Immature natural killer cell (primary cell): ENCODE measurements around the gene NEDD4L. TPM values are rescaled to one million over a fixed set of nuclear protein-coding genes. Genes with fewer than 3 reads are reported as not detected.

Experiments
- DNase-seq, 3 donors: peaks; one replicate each; pipeline ENCODE4 v3.0.0; 2022; ENCODE audit warnings: mixed read lengths in 1 of 3
- H3K27ac Mint-ChIP-seq, 6 donors: one replicate each; pipeline ENCODE4 v1.8.0; 2020; ENCODE audit warnings: mixed read lengths in 6 of 6, mild to moderate bottlenecking in 5 of 6, inconsistent platforms in 4 of 6, moderate library complexity in 3 of 6
- H3K27me3 Mint-ChIP-seq, 3 donors: one replicate each; pipeline ENCODE4 v1.8.0; 2020 to 2021; ENCODE audit warnings: low read depth in 3 of 3, mild to moderate bottlenecking in 3 of 3, mixed read lengths in 3 of 3, moderate library complexity in 3 of 3, inconsistent platforms in 1 of 3
- H3K36me3 Mint-ChIP-seq, 3 donors: one replicate each; pipeline ENCODE4 v1.8.0; 2020; ENCODE audit warnings: mixed read lengths in 3 of 3, inconsistent platforms in 2 of 3, mild to moderate bottlenecking in 2 of 3
- H3K4me1 Mint-ChIP-seq, 2 donors: one replicate each; pipeline ENCODE4 v1.8.0; 2020; ENCODE audit warnings: inconsistent platforms in 2 of 2, mild to moderate bottlenecking in 2 of 2, mixed read lengths in 2 of 2, moderate library complexity in 1 of 2
- H3K4me3 Mint-ChIP-seq, 5 donors: one replicate each; pipeline ENCODE4 v1.8.0; 2020; ENCODE audit warnings: mild to moderate bottlenecking in 5 of 5, mixed read lengths in 5 of 5, inconsistent platforms in 3 of 5, moderate library complexity in 3 of 5
- H3K9me3 Mint-ChIP-seq, 6 donors: one replicate each; pipeline ENCODE4 v1.8.0; 2020; ENCODE audit warnings: mild to moderate bottlenecking in 6 of 6, mixed read lengths in 6 of 6, inconsistent platforms in 4 of 6, moderate library complexity in 3 of 6
- polyA plus RNA-seq, 3 donors: library from polyadenylated mRNA; unstranded; fragments of 300-500 nt; fragmentation: Illumina TruSeq; gene quantifications; one replicate each; pipeline ENCODE4 v1.2.3, GENCODE V29; 2021

The NEDD4L gene
- polyA plus RNA-seq, 3 donors from 2014 or later: 0.62 to 2.2 (median 2.0) TPM

DNA sequence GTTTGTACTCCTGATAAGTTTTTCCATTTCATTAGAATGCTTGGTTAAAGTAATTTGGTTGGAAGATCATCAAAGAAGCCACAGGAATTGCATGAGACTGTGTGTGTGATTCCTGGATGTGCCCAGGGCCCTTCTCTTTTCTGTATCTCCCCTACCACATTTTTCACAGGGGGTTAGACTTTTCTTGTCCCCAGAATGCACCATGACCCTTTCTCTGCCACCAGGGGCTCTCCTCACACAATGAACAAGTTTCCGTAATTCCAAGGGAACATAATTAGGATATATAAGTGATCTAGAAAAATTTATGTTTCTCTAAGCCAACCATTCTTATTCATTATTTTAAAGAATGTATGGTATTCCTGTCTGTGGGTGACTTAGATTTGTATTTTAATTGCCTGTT lies 291.8 kb downstream of the NEDD4L start:
- Mint-ChIP-seq H3K4me3 (no peak overlapping the region), H3K27me3 (peaks cover 0 to 2% (median 0%) of the 10 kb centered on the region in 3 donors), H3K36me3 (peaks cover 0 to 3% (median 0%) of the 10 kb centered on the region in 3 donors), H3K27ac (no peak overlapping the region), H3K9me3 (no peaks in the 10 kb centered on the region), H3K4me1 (no peaks in the 10 kb centered on the region)
- no peak for DNase-seq

DNA sequence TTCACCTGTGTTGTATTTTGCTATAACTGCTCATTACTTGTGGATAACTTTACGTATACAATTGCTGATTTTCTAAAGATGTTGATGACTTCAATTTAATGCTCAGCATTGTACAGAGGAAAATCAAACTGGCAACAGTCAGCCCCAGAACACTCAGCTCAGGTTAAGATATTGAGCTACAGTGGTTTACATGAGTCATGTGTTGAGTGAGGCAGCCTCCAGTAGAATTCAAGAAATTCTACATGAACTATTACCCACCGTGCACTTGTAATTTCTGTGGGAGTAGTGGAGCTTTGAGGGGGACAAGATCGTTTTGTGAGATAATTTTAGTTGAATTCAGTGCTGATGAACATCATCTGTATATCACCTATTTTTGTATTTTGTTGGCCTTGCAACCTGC lies 292.6 kb downstream of the NEDD4L start:
- H3K4me3 Mint-ChIP-seq: no peak overlapping the region
- H3K9me3 Mint-ChIP-seq: no peaks in the 10 kb centered on the region
- H3K4me1 Mint-ChIP-seq: no peaks in the 10 kb centered on the region
- DNase-seq: no peak
- H3K36me3 Mint-ChIP-seq: peaks cover 0 to 4% (median 0%) of the 10 kb centered on the region in 3 donors
- H3K27ac Mint-ChIP-seq: no peak overlapping the region
- peaks cover 0 to 2% (median 0%) of the 10 kb centered on the region in 3 donors for H3K27me3 Mint-ChIP-seq

DNA sequence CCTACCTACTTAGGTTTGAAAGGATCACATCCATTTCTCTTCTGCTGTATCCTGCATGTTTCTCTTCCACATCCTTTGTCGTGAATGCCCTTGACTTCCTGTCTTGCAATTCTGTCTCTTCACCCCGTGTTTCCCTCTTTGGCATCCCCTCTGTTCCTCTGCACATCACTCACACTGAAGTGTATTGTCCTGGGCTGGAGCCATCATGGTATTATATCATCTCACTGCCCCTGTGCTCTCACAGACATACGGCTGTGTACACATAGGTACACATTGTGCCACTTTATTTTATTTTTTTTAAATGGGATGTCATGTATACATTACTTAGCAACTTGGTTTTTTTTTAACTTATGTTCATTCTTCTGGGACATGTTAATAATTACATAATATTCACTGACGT lies 293.3 kb downstream of the NEDD4L start:
- DNase-seq: no peak
- Mint-ChIP-seq H3K36me3 (peaks cover 0 to 8% (median 0%) of the 10 kb centered on the region in 3 donors), H3K4me3 (no peak overlapping the region), H3K27me3 (no peaks in the 10 kb centered on the region), H3K27ac (no peak overlapping the region), H3K9me3 (no peaks in the 10 kb centered on the region), H3K4me1 (no peaks in the 10 kb centered on the region)

DNA sequence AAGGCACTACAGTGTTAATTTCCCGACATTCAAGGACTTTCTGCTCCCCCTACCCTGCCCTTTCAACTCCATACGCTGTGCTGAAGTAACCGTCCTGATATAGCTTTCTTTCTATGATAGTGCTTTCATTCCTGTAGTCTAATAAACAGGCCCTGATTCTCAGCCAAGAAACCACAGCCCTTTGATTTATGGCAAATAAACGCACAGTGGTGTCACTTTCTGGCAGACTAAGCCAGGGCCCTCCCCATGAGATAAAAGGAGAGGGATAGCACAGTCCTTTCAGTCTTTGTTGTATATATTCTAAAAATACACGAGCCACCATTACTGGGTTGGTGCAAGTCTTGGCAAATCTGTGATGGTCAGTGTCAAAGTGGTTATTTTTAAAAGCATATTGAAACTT lies 293.7 kb downstream of the NEDD4L start:
- Mint-ChIP-seq H3K36me3 (peaks cover 0 to 8% (median 0%) of the 10 kb centered on the region in 3 donors), H3K27me3 (no peaks in the 10 kb centered on the region), H3K4me3 (no peak overlapping the region), H3K9me3 (no peaks in the 10 kb centered on the region), H3K4me1 (no peaks in the 10 kb centered on the region), H3K27ac (no peak overlapping the region)
- no peak for DNase-seq

DNA sequence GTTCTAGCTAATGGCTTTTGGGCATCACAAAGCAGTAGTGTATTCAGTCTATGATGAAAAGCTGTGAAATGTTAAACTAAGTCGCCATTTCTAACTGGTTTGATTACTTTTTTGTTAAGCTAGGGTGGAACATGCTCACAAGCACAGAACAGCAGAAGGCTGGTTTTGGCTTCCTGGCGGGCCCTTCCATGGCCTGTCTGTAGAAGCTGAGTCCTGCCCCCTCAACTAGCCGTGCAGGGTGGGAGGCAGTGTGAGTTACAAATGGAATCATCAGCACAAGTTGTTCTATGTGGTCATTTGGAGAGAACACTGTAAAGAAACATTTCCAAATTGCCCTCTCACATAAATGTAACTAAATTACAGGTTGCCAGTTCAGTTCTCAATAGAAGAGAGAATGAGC lies 294.1 kb downstream of the NEDD4L start:
- no peaks in the 10 kb centered on the region for H3K27me3 Mint-ChIP-seq

DNA sequence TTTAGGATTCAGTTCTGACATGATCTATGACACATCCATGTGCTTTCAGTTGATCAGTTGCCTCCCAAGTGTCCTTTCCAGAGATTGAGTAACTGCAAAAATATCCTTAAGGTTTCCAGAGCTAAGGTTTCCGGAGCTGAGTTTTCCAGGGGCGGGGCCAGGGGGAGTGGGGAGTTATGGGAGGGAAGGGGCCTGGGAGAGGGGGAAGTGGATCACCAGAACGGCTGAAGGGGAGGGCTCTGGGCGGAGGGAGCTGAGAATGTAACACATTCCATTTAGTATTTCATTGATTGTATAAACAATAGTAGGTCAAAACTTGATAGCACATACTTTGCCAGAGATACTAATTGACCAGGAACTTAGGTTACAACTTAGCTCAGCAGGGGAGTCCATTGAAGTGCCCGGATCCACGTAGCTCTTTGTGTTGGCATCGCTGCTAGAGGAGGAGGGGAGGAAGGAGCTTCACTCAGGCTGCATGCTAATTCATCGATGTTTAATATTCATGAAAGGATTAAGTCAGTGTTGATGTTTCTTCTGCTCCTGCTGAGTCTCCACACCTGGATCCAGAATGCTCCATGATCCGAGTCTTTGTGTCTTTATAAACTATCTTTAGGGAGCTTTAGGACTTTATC lies 295.1 kb downstream of the NEDD4L start:
- Mint-ChIP-seq H3K36me3 (peaks cover 0 to 4% (median 0%) of the 10 kb centered on the region in 3 donors), H3K9me3 (no peaks in the 10 kb centered on the region), H3K4me1 (no peaks in the 10 kb centered on the region), H3K27ac (no peak overlapping the region), H3K27me3 (no peaks in the 10 kb centered on the region), H3K4me3 (no peak overlapping the region)
- DNase-seq: no peak

More for the DNA sequence above, 294.1 kb downstream of the NEDD4L start:
- no peaks in the 10 kb centered on the region for H3K4me1 Mint-ChIP-seq
- H3K4me3 Mint-ChIP-seq: no peak overlapping the region
- DNase-seq: no peak
- H3K36me3 Mint-ChIP-seq: peaks cover 0 to 8% (median 0%) of the 10 kb centered on the region in 3 donors
- H3K9me3 Mint-ChIP-seq: no peaks in the 10 kb centered on the region
- no peak overlapping the region for H3K27ac Mint-ChIP-seq

DNA sequence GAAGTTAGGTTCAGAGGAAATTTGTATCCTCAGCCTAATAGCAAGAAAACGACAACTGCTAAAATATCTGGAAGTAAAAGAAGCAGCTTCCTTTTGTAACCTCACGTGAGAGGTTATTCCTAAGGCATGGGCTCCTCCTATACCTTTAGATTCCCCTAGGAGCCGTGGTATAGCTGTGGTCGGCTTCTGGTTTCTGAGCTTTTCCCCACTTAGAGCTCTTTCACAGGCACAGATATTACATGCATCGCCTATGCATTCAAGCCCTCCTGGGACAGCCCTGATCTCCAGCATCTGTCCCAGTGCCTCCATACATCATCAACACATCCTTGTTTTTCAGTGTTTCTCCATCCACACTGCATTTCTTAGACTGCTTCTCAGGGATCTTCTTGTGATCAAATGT lies 295.9 kb downstream of the NEDD4L start:
- no peaks in the 10 kb centered on the region for H3K27me3 Mint-ChIP-seq
- H3K4me3 Mint-ChIP-seq: no peak overlapping the region
- peaks cover 0 to 4% (median 0%) of the 10 kb centered on the region in 3 donors for H3K36me3 Mint-ChIP-seq
- H3K4me1 Mint-ChIP-seq: no peaks in the 10 kb centered on the region
- DNase-seq: no peak
- no peaks in the 10 kb centered on the region for H3K9me3 Mint-ChIP-seq
- no peak overlapping the region for H3K27ac Mint-ChIP-seq

DNA sequence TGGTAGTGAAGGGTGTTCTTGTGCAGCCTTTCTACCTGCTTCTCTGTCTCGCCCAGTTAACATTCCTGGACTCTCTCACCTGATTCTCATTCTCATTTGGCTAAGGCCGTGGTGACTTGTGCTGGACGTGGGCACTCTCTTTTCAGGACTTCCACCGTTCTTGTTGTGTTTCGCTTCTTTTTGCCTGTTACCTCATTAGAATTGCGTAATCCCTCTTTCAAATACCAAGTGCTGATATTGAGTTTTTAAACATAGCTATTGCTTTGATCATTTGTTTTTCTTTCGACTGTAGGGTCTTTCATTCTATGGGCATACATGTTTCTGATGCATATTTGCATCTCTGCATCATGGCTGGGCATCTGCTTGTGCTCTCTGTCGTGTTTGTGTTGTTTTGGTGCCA lies 297.9 kb downstream of the NEDD4L start:
- Mint-ChIP-seq H3K27ac (peak overlapping the region in 1 of 6 donors; percentile 4), H3K4me1 (no peaks in the 10 kb centered on the region), H3K36me3 (peaks cover 0 to 4% (median 0%) of the 10 kb centered on the region in 3 donors), H3K27me3 (no peaks in the 10 kb centered on the region), H3K9me3 (no peaks in the 10 kb centered on the region), H3K4me3 (no peak overlapping the region)
- no peak for DNase-seq

DNA sequence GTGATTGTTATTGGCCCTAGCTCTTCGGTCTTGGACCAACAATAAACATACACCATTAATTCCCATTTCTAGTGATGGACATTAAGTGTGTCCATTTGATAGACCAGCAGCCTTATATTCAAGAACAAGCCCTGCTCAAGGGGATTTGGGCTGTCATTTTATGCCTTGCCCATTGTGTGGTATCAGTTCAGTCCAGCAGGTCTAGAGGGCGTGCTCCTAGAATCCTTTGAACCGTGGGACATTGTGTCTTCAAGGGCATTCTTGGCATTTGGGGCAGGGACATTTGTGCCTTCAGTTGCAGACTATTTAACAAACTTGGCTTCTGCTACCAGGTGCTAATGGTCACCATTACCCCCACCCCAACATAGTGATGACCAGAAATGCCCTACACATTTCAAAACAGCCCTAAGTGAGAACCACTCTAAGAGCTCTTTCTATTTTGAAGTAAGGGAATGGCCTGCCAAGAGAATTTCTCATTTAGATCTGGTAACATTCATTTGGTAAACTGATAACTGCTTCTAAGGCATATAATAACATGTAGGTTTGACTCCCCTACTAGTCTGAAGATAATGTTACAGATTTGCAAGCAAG lies 300.1 kb downstream of the NEDD4L start:
- Mint-ChIP-seq H3K27ac (no peak overlapping the region), H3K4me3 (no peak overlapping the region), H3K4me1 (no peaks in the 10 kb centered on the region), H3K27me3 (peaks cover 0 to 2% (median 0%) of the 10 kb centered on the region in 3 donors), H3K9me3 (no peaks in the 10 kb centered on the region), H3K36me3 (peaks cover 0 to 4% (median 0%) of the 10 kb centered on the region in 3 donors)
- no peak for DNase-seq

DNA sequence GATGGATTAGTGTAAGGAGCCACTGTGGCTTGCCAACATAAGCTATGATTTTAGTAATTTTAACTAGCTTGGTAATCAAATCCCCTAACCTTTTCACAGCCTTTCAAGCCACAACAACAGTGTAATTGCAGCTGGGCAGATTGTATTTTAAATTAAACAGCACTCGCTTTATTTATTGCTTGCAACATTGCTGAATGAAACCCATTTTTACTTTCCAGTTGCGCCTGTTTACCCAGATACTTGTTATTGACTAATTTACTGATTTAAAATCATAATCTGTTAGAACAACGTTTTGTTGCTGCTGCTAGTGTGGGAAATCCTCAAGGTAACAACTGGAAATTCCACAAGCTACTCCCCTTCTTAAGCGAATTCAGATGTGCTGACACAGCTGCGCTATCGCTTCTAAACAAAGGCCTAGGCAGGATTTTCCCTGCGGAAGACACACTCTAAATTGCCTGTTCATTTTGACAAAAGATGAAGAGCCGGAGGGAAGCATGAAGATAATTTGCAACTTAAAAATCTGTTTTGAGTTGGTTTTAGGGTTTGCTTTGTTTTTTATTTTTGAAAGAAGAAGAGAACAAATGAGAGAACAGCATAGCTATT lies 300.9 kb downstream of the NEDD4L start:
- H3K27me3 Mint-ChIP-seq: peaks cover 0 to 2% (median 0%) of the 10 kb centered on the region in 3 donors
- no peaks in the 10 kb centered on the region for H3K4me1 Mint-ChIP-seq
- H3K36me3 Mint-ChIP-seq: peaks cover 0 to 4% (median 0%) of the 10 kb centered on the region in 3 donors
- no peak overlapping the region for H3K4me3 Mint-ChIP-seq
- no peak for DNase-seq
- H3K9me3 Mint-ChIP-seq: no peaks in the 10 kb centered on the region
- no peak overlapping the region for H3K27ac Mint-ChIP-seq

DNA sequence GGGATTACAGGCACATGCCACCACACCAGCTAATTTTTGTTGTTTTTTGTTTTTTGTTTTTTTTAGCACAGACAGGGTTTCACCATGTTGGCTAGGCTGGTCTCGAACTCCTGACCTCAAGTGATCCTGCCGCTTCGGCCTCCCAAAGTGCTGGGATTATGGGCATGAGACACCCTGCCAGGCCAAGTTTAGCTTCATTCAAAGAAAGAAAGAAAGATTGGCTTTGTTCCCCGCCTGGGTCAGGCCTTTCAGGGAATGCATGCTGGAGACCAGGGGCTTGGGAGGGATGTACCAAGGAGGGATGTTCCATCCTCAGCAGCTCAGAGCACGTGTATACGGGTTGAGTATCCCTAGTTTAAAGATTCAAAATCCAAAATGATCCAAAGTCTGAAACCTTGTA lies 301.8 kb downstream of the NEDD4L start:
- Mint-ChIP-seq H3K27me3 (peaks cover 0 to 2% (median 0%) of the 10 kb centered on the region in 3 donors), H3K27ac (no peak overlapping the region), H3K4me1 (no peaks in the 10 kb centered on the region), H3K36me3 (peaks cover 0 to 4% (median 0%) of the 10 kb centered on the region in 3 donors), H3K4me3 (no peak overlapping the region), H3K9me3 (no peaks in the 10 kb centered on the region)
- DNase-seq: no peak

DNA sequence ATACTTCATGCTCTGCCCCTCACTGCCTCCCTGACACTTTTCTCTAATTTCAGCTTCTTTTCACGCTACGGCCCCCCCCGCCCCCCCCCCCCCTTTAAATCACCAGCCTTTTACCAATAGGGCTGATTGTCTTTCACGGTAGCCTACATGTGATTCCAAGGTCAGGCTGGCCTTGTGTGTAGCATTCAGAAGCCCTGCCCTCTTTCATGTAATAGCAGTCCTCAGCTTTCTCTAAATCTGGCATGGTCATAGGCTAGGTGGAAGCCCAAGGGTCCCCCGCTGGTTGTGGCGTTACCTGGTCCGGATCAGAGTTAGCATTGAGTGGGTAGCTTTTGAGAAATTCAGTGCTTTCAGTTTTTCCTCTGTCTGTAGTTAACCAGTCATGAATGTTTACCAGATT lies 303.1 kb downstream of the NEDD4L start:
- Mint-ChIP-seq H3K4me1 (no peaks in the 10 kb centered on the region), H3K27ac (no peak overlapping the region), H3K9me3 (no peaks in the 10 kb centered on the region), H3K36me3 (no peaks in the 10 kb centered on the region), H3K4me3 (no peak overlapping the region), H3K27me3 (peaks cover 0 to 5% (median 0%) of the 10 kb centered on the region in 3 donors)
- DNase-seq: no peak

DNA sequence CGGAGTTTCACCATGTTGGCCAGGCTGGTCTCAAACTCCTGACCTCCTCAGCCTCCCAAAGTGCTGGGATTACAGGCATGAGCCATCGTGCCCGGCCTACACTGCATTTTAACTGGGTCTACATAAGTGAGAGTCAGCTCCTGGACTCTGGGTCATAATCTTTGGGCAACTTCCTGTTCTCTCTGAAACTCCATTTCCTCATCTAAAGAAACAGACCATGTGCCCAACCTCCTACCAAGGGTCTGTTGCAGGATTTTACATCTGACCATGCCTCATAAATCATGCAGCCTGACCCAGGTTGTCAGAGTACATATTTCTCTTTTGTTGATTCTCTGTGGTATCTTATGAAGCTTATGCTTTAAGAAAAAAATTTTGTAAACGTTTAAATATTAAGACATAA lies 304.5 kb downstream of the NEDD4L start:
- Mint-ChIP-seq H3K27me3 (peaks cover 0 to 5% (median 0%) of the 10 kb centered on the region in 3 donors), H3K36me3 (no peaks in the 10 kb centered on the region), H3K27ac (no peak overlapping the region), H3K4me1 (no peaks in the 10 kb centered on the region), H3K4me3 (no peak overlapping the region), H3K9me3 (no peaks in the 10 kb centered on the region)
- DNase-seq: no peak

DNA sequence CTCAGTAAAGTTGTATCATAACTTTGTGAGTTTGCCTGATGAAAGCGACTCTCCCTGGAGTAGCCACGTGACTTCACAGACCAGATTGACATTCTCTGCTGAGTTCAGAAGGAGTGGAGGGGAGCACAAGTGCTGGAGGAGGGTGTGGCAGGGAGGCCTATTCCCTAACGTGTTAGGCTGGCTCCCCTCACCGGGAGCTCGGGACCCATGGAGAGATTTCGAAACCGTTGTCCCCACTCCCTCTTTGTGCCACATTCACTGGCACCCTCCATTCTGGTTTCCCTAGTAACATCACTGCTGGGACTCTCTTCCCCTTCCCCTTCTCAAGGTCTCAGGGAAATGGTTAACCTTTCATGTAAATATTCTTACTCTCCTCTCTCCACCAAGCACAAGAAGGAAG lies 304.9 kb downstream of the NEDD4L start:
- no peaks in the 10 kb centered on the region for H3K36me3 Mint-ChIP-seq
- no peak overlapping the region for H3K27ac Mint-ChIP-seq
- DNase-seq: no peak
- no peak overlapping the region for H3K4me3 Mint-ChIP-seq
- no peaks in the 10 kb centered on the region for H3K9me3 Mint-ChIP-seq
- H3K27me3 Mint-ChIP-seq: peaks cover 0 to 5% (median 0%) of the 10 kb centered on the region in 3 donors
- H3K4me1 Mint-ChIP-seq: no peaks in the 10 kb centered on the region
